SK-N-DZ (cell line): ENCODE results near the gene SWI5.

Experiments
- DNase-seq: peaks from one replicate; pipeline ENCODE4 v3.0.0-alpha.2; 2015; ENCODE audit warnings: low spot score
- small RNA-seq, 2 experiments: library from RNA; depleted of rRNA; stranded (forward); fragments of <200 nt; gene quantifications; one replicate each; pipeline ENCODE3, GENCODE V24; 2014

SWI5 gene

GRCh38 chr9:128321343-128321742, 45.3 kb downstream of the SWI5 start:
- no peak for DNase-seq

GRCh38 chr9:128321879-128322403, 45.9 kb downstream of the SWI5 start:
- DNase-seq, result no peak

- peak; percentile 96 for DNase-seq
Measured at GRCh38 chr9:128322404-128323211, 46.5 kb downstream of the SWI5 start, which contains the start of the genes COQ4 and TRUB2. Gene COQ4 (plus strand): TSS chr9:128322839. CDS start chr9:128322859, 20 bp downstream. Gene TRUB2 (minus strand): TSS chr9:128322447. CDS start chr9:128322408, 39 bp downstream.

GRCh38 chr9:128323212-128323730, 47.2 kb downstream of the SWI5 start:
- no peak for DNase-seq

- DNase-seq, result no peak
Measured at GRCh38 chr9:128323791-128324190, 47.7 kb downstream of the SWI5 start.

- no peak for DNase-seq
Measured at GRCh38 chr9:128324401-128324800, 48.3 kb downstream of the SWI5 start.

GRCh38 chr9:128325629-128326028, 49.6 kb downstream of the SWI5 start:
- no peak for DNase-seq

GRCh38 chr9:128333451-128333869, 57.4 kb downstream of the SWI5 start:
- no peak for DNase-seq

- no peak for DNase-seq
Measured at GRCh38 chr9:128335161-128335560, 59.1 kb downstream of the SWI5 start.

GRCh38 chr9:128335914-128336313, 59.8 kb downstream of the SWI5 start:
- DNase-seq, result no peak

GRCh38 chr9:128337936-128338335, 61.9 kb downstream of the SWI5 start:
- no peak for DNase-seq

Small RNA genes lying within 50 kb of the gene (small RNA-seq; reads per million reads assigned to genes)
- gene MIR199B (0.03 to 1.5 reads per million in 2 experiments), gene MIR3154 (0 reads per million in 2 experiments)
